HCT116 (cell line): Measurements from ENCODE around the gene OR2B6. TPM values are rescaled to one million over a fixed set of nuclear protein-coding genes. Genes with fewer than 3 reads are reported as not detected.

ENCODE experiments used
- ATAC-seq: fragments of 200-7000 bp; cut with Tn5 transposase; 2 replicates; pipeline ENCODE4 v1.9.1; 2020; ENCODE audit warnings: mild to moderate bottlenecking, moderate library complexity
- BruUV-seq: library from RNA; stranded (reverse); fragments of 400-500 nt; replicated peaks from 2 replicates; lab custom pipeline; 2021; lab: Mats Ljungman, UMichigan
- CTCF ChIA-PET: fragments of 300-600 bp; sonication (Branson Sonifier 250); formaldehyde crosslinking; loops from one replicate; lab custom pipeline; 2021; ENCODE audit warnings: antibody characterized with exemption; lab: Charles Lee
- POLR2A ChIA-PET: fragments of 300-600, 350-600 bp; sonication (Branson Sonifier 250); formaldehyde crosslinking; loops from one replicate; lab custom pipeline; 2021; ENCODE audit warnings: antibody characterized with exemption; lab: Charles Lee
- RAD21 ChIA-PET, 2 experiments: fragments of 300-600 bp; sonication (Branson Sonifier 250); formaldehyde crosslinking; loops; one replicate each; lab custom pipeline; 2023; ENCODE audit warnings: low total read pairs in 2 of 2; ENCODE audit not compliant: uncharacterized antibody in 2 of 2, unreplicated experiment in 2 of 2, low non-redundant PET in 1 of 2; lab: Charles Lee
- DNase-seq: peaks from one replicate; pipeline ENCODE4 v3.0.0-alpha.2; 2010; ENCODE audit warnings: low read depth, low spot score
- H2AFZ ChIP-seq: fragments of 200-600 bp; shearing (Covaris generic), sonication (generic); 2 replicates; pipeline ENCODE4 v1.6.1; 2017; ENCODE audit warnings: low read depth, mixed run types, mixed read lengths, antibody characterized with exemption, low read length; ENCODE audit not compliant: poor library complexity, severe bottlenecking
- H3K27ac ChIP-seq: 2 replicates; pipeline ENCODE4 v1.5.1; 2012; ENCODE audit warnings: low read depth, low read length
- H3K27me3 ChIP-seq: fragments of 200-600 bp; sonication (generic); 2 replicates; pipeline ENCODE4 v1.6.1; 2016; ENCODE audit warnings: mixed run types, low read length, mixed read lengths; ENCODE audit not compliant: insufficient read depth
- H3K36me3 ChIP-seq, 2 experiments: fragments of 200-500 bp in 1 of 2; fragments of 200-600 bp in 1 of 2; sonication (Bioruptor generic) in 1 of 2; sonication (generic) in 1 of 2; 2 replicates each; pipeline versions ENCODE4 v1.5.1 to v1.6.1; 2014 to 2016; ENCODE audit warnings: low read length in 2 of 2, inconsistent platforms in 1 of 2, mixed read lengths in 1 of 2, mixed run types in 1 of 2; ENCODE audit not compliant: insufficient read depth in 2 of 2, control insufficient read depth in 1 of 2
- H3K4me1 ChIP-seq, 2 experiments: fragments of 200-600 bp in 1 of 2; sonication (generic) in 1 of 2; 2 replicates each; pipeline versions ENCODE4 v1.5.1 to v1.6.1; 2012 to 2017; ENCODE audit warnings: low read length in 2 of 2, inconsistent platforms in 1 of 2, mild to moderate bottlenecking in 1 of 2, mixed read lengths in 1 of 2, mixed run types in 1 of 2, moderate library complexity in 1 of 2; ENCODE audit not compliant: insufficient read depth in 2 of 2, control insufficient read depth in 1 of 2
- H3K4me2 ChIP-seq: fragments of 200-600 bp; sonication (generic); 2 replicates; pipeline ENCODE4 v1.6.1; 2017; ENCODE audit warnings: mixed run types, low read length, mixed read lengths
- H3K4me3 ChIP-seq, 2 experiments: fragments of 200-600 bp in 1 of 2; sonication (generic) in 1 of 2; replicated peaks in 1 of 2; 2 replicates each; pipeline ENCODE4 v1.5.1; 2011 to 2016; ENCODE audit warnings: low read length in 2 of 2, control low read depth in 1 of 2, low read depth in 1 of 2, mild to moderate bottlenecking in 1 of 2, mixed read lengths in 1 of 2, mixed run types in 1 of 2
- H3K79me2 ChIP-seq: fragments of 200-600 bp; sonication (generic); 2 replicates; pipeline ENCODE4 v1.6.1; 2017; ENCODE audit warnings: mild to moderate bottlenecking, mixed run types, low read length, moderate library complexity, mixed read lengths; ENCODE audit not compliant: insufficient read depth
- H3K9ac ChIP-seq: fragments of 200-600 bp; sonication (generic); 2 replicates; pipeline ENCODE4 v1.6.1; 2016; ENCODE audit warnings: low read length, mixed read lengths
- H3K9me2 ChIP-seq: fragments of 200-600 bp; sonication (generic), shearing (Covaris generic); 2 replicates; pipeline ENCODE4 v1.6.1; 2017; ENCODE audit warnings: mixed run types, mild to moderate bottlenecking, moderate library complexity; ENCODE audit not compliant: insufficient read depth
- H3K9me3 ChIP-seq, 2 experiments: fragments of 200-500 bp in 1 of 2; fragments of 200-600 bp in 1 of 2; sonication (Bioruptor generic) in 1 of 2; sonication (generic) in 1 of 2; 2 replicates each; pipeline ENCODE4 v1.6.1; 2014 to 2017; ENCODE audit warnings: low read length in 2 of 2, mixed read lengths in 2 of 2, inconsistent platforms in 1 of 2, low read depth in 1 of 2, mild to moderate bottlenecking in 1 of 2, mixed run types in 1 of 2, moderate library complexity in 1 of 2; ENCODE audit not compliant: control insufficient read depth in 1 of 2, insufficient read depth in 1 of 2
- H4K20me1 ChIP-seq: fragments of 200-600 bp; sonication (generic), shearing (Covaris generic); 2 replicates; pipeline ENCODE4 v1.6.1; 2017; ENCODE audit warnings: mixed run types, mild to moderate bottlenecking, moderate library complexity; ENCODE audit not compliant: insufficient read depth
- CBX3 ChIP-seq: IDR thresholded peaks from 2 replicates; pipeline ENCODE4 v1.6.1; 2012; ENCODE audit warnings: low read depth
- EGR1 ChIP-seq: IDR thresholded peaks from 2 replicates; pipeline ENCODE4 v1.6.1; 2012; ENCODE audit warnings: low read depth
- ELF1 ChIP-seq: IDR thresholded peaks from 2 replicates; pipeline ENCODE4 v1.6.1; 2012; ENCODE audit warnings: low read depth, borderline replicate concordance
- EZH2 ChIP-seq: fragments of 200-600 bp; sonication (generic); IDR thresholded peaks from 2 replicates; pipeline ENCODE4 v1.6.1; 2017; ENCODE audit warnings: antibody characterized with exemption, mixed run types
- EZH2phosphoT487 ChIP-seq: fragments of 200-600 bp; IDR thresholded peaks from 2 replicates; pipeline ENCODE4 v1.6.1; 2018; ENCODE audit warnings: antibody characterized with exemption, borderline replicate concordance
- FOSL1 ChIP-seq: IDR thresholded peaks from 2 replicates; pipeline ENCODE4 v1.6.1; 2012; ENCODE audit warnings: low read depth
- JUND ChIP-seq: IDR thresholded peaks from 2 replicates; pipeline ENCODE4 v1.6.1; 2012
- POLR2A ChIP-seq: IDR thresholded peaks from 2 replicates; pipeline ENCODE4 v1.7.0; 2011; ENCODE audit warnings: borderline replicate concordance; ENCODE audit not compliant: insufficient read depth, insufficient read length; ENCODE audit errors: extremely low read depth
- POLR2AphosphoS5 ChIP-seq: IDR thresholded peaks from 2 replicates; pipeline ENCODE4 v1.6.1; 2011; ENCODE audit warnings: mild to moderate bottlenecking, low read depth, low read length, moderate library complexity
- RAD21 ChIP-seq: IDR thresholded peaks from 2 replicates; pipeline ENCODE4 v1.6.1; 2012; ENCODE audit warnings: low read depth, mild to moderate bottlenecking
- SIN3A ChIP-seq: IDR thresholded peaks from 2 replicates; pipeline ENCODE4 v1.6.1; 2012; ENCODE audit warnings: low read depth
- SP1 ChIP-seq: IDR thresholded peaks from 2 replicates; pipeline ENCODE4 v1.6.1; 2012; ENCODE audit warnings: low read depth
- SRF ChIP-seq: IDR thresholded peaks from 2 replicates; pipeline ENCODE4 v1.6.1; 2012; ENCODE audit warnings: low read depth
- YY1 ChIP-seq: IDR thresholded peaks from 2 replicates; pipeline ENCODE4 v1.6.1; 2011; ENCODE audit warnings: low read length, low read depth, moderate library complexity, mild to moderate bottlenecking; ENCODE audit not compliant: insufficient replicate concordance; ENCODE audit errors: extremely low read depth
- ZNF274 ChIP-seq: fragments of 200-500 bp; sonication (Bioruptor generic); IDR thresholded peaks from 2 replicates; pipeline ENCODE4 v1.6.1; 2014; ENCODE audit warnings: mild to moderate bottlenecking, low read depth, low read length, inconsistent platforms
- intact Hi-C: fragments of 100-400 bp; cut with micrococcal nuclease; formaldehyde crosslinking; loops from 2 replicates; pipeline ENCODE4 v1.10.0; 2022
- total RNA-seq: library from RNA; stranded (reverse); gene quantifications from one replicate; pipeline ENCODE4 v1.2.1, GENCODE V29; 2021; ENCODE audit not compliant: unreplicated experiment
- TF ChIP-seq, protein P1 (sequence below): IDR thresholded peaks from 2 replicates; pipeline ENCODE4 v1.6.1; 2012; ENCODE audit warnings: low read depth
- TF ChIP-seq, protein P2 (sequence below): IDR thresholded peaks from 2 replicates; pipeline ENCODE4 v1.6.1; 2012

Gene OR2B6
- total RNA-seq, 1 experiment from 2014 or later: 0.25 TPM

DNA sequence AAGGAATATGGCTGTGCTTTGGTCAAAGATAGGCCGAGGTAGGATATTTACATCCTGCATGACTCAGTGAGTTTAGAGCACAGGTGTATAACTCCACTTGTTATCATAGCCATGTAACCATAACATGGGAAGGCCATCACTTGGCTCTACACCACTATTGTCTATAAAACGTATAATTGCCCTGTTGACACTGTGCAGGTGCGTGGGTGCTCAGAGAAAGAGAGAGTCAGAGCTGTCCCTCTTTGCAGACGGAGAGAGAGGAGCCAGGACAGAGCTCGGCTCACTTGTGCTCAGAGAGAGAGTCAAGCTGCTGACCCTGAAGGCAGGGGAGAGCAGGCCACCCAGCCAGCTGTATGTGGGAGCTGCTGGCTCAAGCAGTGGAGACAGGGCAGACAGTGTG is 46.0 kb downstream of the OR2B6 start:
- H2AFZ ChIP-seq: no peak overlapping the region
- no peaks in the 10 kb centered on the region for H3K36me3 ChIP-seq
- no TSS peak for BruUV-seq
- H3K9me2 ChIP-seq: no peaks in the 10 kb centered on the region
- intact Hi-C loops: no loop called here
- no peaks in the 10 kb centered on the region for H4K20me1 ChIP-seq
- DNase-seq (no peak), ATAC-seq (no peak)
- H3K79me2 ChIP-seq: no peaks in the 10 kb centered on the region
- TF ChIP-seq JUND (no peak), SP1 (no peak), EZH2phosphoT487 (no peak), RAD21 (no peak), SIN3A (no peak), FOSL1 (no peak), YY1 (no peak), EZH2 (no peak), ZNF274 (no peak), POLR2AphosphoS5 (no peak), ELF1 (no peak), CBX3 (no peak), POLR2A (no peak), EGR1 (no peak), SRF (no peak)
- TF ChIP-seq, protein P1, sequence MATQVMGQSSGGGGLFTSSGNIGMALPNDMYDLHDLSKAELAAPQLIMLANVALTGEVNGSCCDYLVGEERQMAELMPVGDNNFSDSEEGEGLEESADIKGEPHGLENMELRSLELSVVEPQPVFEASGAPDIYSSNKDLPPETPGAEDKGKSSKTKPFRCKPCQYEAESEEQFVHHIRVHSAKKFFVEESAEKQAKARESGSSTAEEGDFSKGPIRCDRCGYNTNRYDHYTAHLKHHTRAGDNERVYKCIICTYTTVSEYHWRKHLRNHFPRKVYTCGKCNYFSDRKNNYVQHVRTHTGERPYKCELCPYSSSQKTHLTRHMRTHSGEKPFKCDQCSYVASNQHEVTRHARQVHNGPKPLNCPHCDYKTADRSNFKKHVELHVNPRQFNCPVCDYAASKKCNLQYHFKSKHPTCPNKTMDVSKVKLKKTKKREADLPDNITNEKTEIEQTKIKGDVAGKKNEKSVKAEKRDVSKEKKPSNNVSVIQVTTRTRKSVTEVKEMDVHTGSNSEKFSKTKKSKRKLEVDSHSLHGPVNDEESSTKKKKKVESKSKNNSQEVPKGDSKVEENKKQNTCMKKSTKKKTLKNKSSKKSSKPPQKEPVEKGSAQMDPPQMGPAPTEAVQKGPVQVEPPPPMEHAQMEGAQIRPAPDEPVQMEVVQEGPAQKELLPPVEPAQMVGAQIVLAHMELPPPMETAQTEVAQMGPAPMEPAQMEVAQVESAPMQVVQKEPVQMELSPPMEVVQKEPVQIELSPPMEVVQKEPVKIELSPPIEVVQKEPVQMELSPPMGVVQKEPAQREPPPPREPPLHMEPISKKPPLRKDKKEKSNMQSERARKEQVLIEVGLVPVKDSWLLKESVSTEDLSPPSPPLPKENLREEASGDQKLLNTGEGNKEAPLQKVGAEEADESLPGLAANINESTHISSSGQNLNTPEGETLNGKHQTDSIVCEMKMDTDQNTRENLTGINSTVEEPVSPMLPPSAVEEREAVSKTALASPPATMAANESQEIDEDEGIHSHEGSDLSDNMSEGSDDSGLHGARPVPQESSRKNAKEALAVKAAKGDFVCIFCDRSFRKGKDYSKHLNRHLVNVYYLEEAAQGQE: no peak
- TF ChIP-seq, protein P2, sequence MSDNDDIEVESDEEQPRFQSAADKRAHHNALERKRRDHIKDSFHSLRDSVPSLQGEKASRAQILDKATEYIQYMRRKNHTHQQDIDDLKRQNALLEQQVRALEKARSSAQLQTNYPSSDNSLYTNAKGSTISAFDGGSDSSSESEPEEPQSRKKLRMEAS: no peak
- RAD21 ChIA-PET: no interaction called here
- CTCF ChIA-PET: no interaction called here
- H3K9ac ChIP-seq: no peak overlapping the region
- H3K4me1 ChIP-seq: no peaks in the 10 kb centered on the region
- H3K27me3 ChIP-seq: no peaks in the 10 kb centered on the region
- H3K9me3 ChIP-seq: no peaks in the 10 kb centered on the region
- H3K4me3 ChIP-seq: no peak overlapping the region
- no peak overlapping the region for H3K4me2 ChIP-seq
- no peak overlapping the region for H3K27ac ChIP-seq
- POLR2A ChIA-PET: no interaction called here
